Loucy (cell line): ENCODE results near the gene CDH4.

Source experiments
- H2AFZ ChIP-seq: fragments of 200-600 bp; sonication (generic); 2 replicates; pipeline ENCODE4 v1.6.0; 2016; ENCODE audit warnings: antibody characterized with exemption, mild to moderate bottlenecking, low read length, moderate library complexity
- H3F3A ChIP-seq: fragments of 200-600 bp; 2 replicates; pipeline ENCODE4 v1.6.0; 2016; ENCODE audit warnings: antibody characterized with exemption, low read depth, mild to moderate bottlenecking
- H3K27me3 ChIP-seq: fragments of 200-600 bp; sonication (generic); 2 replicates; pipeline ENCODE4 v1.6.1; 2014; ENCODE audit warnings: low read length, mild to moderate bottlenecking; ENCODE audit not compliant: insufficient read depth, poor library complexity, severe bottlenecking
- H3K36me3 ChIP-seq: fragments of 200-600 bp; sonication (generic); 2 replicates; pipeline ENCODE4 v1.6.1; 2016; ENCODE audit warnings: low read length; ENCODE audit not compliant: insufficient read depth
- H3K4me1 ChIP-seq: fragments of 200-600 bp; sonication (generic); 2 replicates; pipeline ENCODE4 v1.5.1; 2014; ENCODE audit warnings: low read length, mild to moderate bottlenecking; ENCODE audit not compliant: insufficient read depth, poor library complexity, severe bottlenecking
- H3K4me2 ChIP-seq: fragments of 200-600 bp; sonication (generic); 2 replicates; pipeline ENCODE4 v1.6.0; 2014; ENCODE audit warnings: antibody characterized with exemption, low read length, low read depth, mild to moderate bottlenecking; ENCODE audit not compliant: poor library complexity, severe bottlenecking
- H3K4me3 ChIP-seq: fragments of 200-600 bp; sonication (generic); 2 replicates; pipeline ENCODE4 v1.5.1; 2014; ENCODE audit warnings: low read length, mild to moderate bottlenecking, mixed read lengths; ENCODE audit not compliant: poor library complexity, severe bottlenecking
- H3K79me2 ChIP-seq: fragments of 200-600 bp; sonication (generic); 2 replicates; pipeline ENCODE4 v1.6.1; 2014; ENCODE audit warnings: low read length; ENCODE audit not compliant: insufficient read depth
- H3K9ac ChIP-seq: fragments of 200-600 bp; sonication (generic); 2 replicates; pipeline ENCODE4 v1.6.0; 2014; ENCODE audit warnings: mild to moderate bottlenecking, low read depth, low read length, moderate library complexity; ENCODE audit not compliant: poor library complexity, severe bottlenecking
- H3K9me2 ChIP-seq: fragments of 200-600 bp; sonication (generic); replicated peaks from 2 replicates; pipeline ENCODE4 v1.6.1; 2016; ENCODE audit warnings: low read depth, low read length, mixed read lengths
- H3K9me3 ChIP-seq: fragments of 200-600 bp; sonication (generic); 2 replicates; pipeline ENCODE4 v1.6.1; 2014; ENCODE audit warnings: mild to moderate bottlenecking, antibody characterized with exemption, low read length, low read depth; ENCODE audit not compliant: insufficient read depth
- H4K20me1 ChIP-seq: fragments of 200-600 bp; sonication (generic); 2 replicates; pipeline ENCODE4 v1.6.0; 2014; ENCODE audit warnings: antibody characterized with exemption, low read length, mild to moderate bottlenecking; ENCODE audit not compliant: insufficient read depth, poor library complexity, severe bottlenecking
- EZH2phosphoT487 ChIP-seq: fragments of 200-600 bp; IDR thresholded peaks from 2 replicates; pipeline ENCODE4 v1.6.1; 2018; ENCODE audit warnings: antibody characterized with exemption, mild to moderate bottlenecking, moderate library complexity, borderline replicate concordance
- TF ChIP-seq, protein P1 (sequence below): fragments of 200-600 bp; sonication (generic); conservative IDR thresholded peaks from 2 replicates; pipeline ENCODE4 v1.5.1; 2014; ENCODE audit warnings: mild to moderate bottlenecking, antibody characterized with exemption, low read length

CDH4 gene

DNA sequence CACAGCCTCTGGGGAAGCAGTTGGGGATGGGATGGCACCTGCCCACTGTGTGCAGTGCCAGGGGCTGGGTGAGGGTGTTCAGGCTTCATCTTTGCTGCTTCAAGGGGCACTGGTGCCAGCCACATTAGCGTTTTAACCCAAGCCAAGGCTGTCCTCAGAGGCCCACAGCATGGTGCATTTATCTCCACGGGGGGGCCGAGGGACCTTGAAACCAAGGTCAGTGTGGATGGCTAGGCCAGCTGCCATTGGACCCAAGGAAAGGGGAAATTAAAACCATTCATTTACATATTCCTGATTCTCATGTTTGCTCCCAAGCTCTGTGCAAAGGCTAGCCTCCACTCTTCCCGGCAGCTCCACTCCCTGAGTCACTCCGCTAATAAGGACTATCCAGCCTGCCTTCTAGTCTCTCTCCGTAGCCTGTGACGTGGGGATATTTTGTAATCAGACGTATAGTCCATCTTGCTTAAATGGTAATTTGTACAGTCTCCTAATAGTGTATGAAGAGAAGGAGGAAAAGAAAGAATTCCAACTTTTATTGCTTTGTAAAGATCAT lies 197.1 kb downstream of the CDH4 start:
- no peaks in the 10 kb centered on the region for H3K79me2 ChIP-seq
- H3K4me2 ChIP-seq: no peak overlapping the region
- H3K4me1 ChIP-seq: no peaks in the 10 kb centered on the region
- no peaks in the 10 kb centered on the region for H3F3A ChIP-seq
- H3K4me3 ChIP-seq: no peak overlapping the region
- no peaks in the 10 kb centered on the region for H3K27me3 ChIP-seq
- H4K20me1 ChIP-seq: no peaks in the 10 kb centered on the region
- no peaks in the 10 kb centered on the region for H3K9me3 ChIP-seq
- no peaks in the 10 kb centered on the region for H3K36me3 ChIP-seq
- no peak overlapping the region for H3K9ac ChIP-seq
- H3K9me2 ChIP-seq: no peaks in the 10 kb centered on the region
- H2AFZ ChIP-seq: no peak overlapping the region
- TF ChIP-seq, protein P1, sequence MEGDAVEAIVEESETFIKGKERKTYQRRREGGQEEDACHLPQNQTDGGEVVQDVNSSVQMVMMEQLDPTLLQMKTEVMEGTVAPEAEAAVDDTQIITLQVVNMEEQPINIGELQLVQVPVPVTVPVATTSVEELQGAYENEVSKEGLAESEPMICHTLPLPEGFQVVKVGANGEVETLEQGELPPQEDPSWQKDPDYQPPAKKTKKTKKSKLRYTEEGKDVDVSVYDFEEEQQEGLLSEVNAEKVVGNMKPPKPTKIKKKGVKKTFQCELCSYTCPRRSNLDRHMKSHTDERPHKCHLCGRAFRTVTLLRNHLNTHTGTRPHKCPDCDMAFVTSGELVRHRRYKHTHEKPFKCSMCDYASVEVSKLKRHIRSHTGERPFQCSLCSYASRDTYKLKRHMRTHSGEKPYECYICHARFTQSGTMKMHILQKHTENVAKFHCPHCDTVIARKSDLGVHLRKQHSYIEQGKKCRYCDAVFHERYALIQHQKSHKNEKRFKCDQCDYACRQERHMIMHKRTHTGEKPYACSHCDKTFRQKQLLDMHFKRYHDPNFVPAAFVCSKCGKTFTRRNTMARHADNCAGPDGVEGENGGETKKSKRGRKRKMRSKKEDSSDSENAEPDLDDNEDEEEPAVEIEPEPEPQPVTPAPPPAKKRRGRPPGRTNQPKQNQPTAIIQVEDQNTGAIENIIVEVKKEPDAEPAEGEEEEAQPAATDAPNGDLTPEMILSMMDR: no peak
- no peak for TF ChIP-seq EZH2phosphoT487

GRCh38 chr20:61449916-61450315 lies 197.9 kb downstream of the CDH4 start:
- Histone ChIP-seq H3K27me3 (no peaks in the 10 kb centered on the region), H3F3A (no peaks in the 10 kb centered on the region), H2AFZ (no peak overlapping the region), H3K4me3 (no peak overlapping the region), H3K9me3 (no peaks in the 10 kb centered on the region), H3K9ac (no peak overlapping the region), H3K36me3 (no peaks in the 10 kb centered on the region), H3K9me2 (no peaks in the 10 kb centered on the region), H3K4me2 (no peak overlapping the region), H3K4me1 (no peaks in the 10 kb centered on the region), H4K20me1 (no peaks in the 10 kb centered on the region), H3K79me2 (no peaks in the 10 kb centered on the region)
- TF ChIP-seq, protein P1: no peak
- no peak for TF ChIP-seq EZH2phosphoT487

DNA sequence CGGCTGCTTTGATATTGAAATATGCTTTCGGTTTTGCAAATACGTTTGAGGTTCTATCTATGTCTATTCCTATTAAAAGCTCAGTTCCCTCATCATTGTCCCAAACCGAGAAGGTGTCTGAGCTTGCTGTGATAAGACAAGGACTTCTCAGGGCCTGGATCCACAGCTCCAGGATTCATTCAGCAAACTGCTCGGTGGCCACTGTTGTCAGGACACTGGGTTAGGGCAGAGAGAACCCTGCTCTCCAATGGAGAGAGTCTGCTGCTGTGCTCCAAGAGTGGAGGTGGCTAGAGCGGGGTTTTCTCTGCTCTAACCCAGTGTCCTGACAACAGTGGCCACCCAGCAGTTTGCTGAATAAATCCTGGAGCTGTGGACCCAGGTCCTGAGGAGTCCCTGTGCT lies 198.5 kb downstream of the CDH4 start:
- no peak for TF ChIP-seq EZH2phosphoT487
- TF ChIP-seq, protein P1: no peak
- Histone ChIP-seq H4K20me1 (no peaks in the 10 kb centered on the region), H3K9ac (no peak overlapping the region), H3K79me2 (no peaks in the 10 kb centered on the region), H3K4me1 (no peaks in the 10 kb centered on the region), H2AFZ (no peak overlapping the region), H3K36me3 (no peaks in the 10 kb centered on the region), H3K27me3 (no peaks in the 10 kb centered on the region), H3K4me3 (no peak overlapping the region), H3K9me3 (no peaks in the 10 kb centered on the region), H3K9me2 (no peaks in the 10 kb centered on the region), H3K4me2 (no peak overlapping the region), H3F3A (no peaks in the 10 kb centered on the region)
